ENCODE data around the gene DUOX2. TPM values are rescaled to one million over a fixed set of nuclear protein-coding genes. Genes with fewer than 3 reads are reported as not detected.

Gene DUOX2
- total RNA-seq, 1 experiment from 2014 or later: 0.44 TPM

DNA sequence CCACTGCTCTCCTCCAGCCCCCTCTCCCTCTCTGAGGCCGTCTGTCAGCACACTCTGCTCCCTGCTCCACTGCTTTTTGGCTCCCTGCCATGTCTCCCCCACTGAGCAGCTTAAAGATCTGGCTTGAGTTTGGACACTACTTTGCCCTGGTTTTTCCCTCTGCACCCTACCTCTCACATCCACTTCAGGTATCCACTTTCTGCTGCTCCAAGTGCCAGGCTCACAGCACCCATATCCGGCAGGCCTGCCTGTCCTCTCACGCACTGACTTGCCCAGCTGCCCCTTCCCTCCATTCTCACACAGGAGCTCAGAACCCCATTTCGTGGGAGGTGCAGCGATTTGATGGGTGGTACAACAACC is 19.6 kb upstream of the DUOX2 start:
- H3K4me3 ChIP-seq (replicated peaks in 1 of 2; ENCODE audit: low read depth in 1 of 2, low read length in 2 of 2): no peak overlapping the region
- no peaks in the 10 kb centered on the region for H3K79me2 ChIP-seq (ENCODE audit: insufficient read depth, low read length)
- H3K27ac ChIP-seq (ENCODE audit: low read depth, low read length): no peak overlapping the region
- no TSS peak for BruUV-seq (replicated peaks)
- H2AFZ ChIP-seq (ENCODE audit: low read depth, low read length, poor library complexity, severe bottlenecking): no peak overlapping the region
- peaks cover 7 to 12% of the 10 kb centered on the region in 2 experiments; a peak in 3 of 4 replicates for H3K4me1 ChIP-seq (ENCODE audit: control insufficient read depth in 1 of 2, insufficient read depth in 2 of 2, low read length in 2 of 2)
- no peaks in the 10 kb centered on the region for H3K27me3 ChIP-seq (ENCODE audit: insufficient read depth, low read length)
- no peaks in the 10 kb centered on the region for H3K9me2 ChIP-seq (ENCODE audit: insufficient read depth)
- TF ChIP-seq POLR2AphosphoS5 (IDR thresholded peaks at IDR 0.05; ENCODE audit: low read depth, low read length) (no peak), SP1 (IDR thresholded peaks at IDR 0.05; ENCODE audit: low read depth) (no peak), RAD21 (IDR thresholded peaks at IDR 0.05; ENCODE audit: low read depth) (no peak), SRF (IDR thresholded peaks at IDR 0.05; ENCODE audit: low read depth) (no peak), TCF7L2 (IDR thresholded peaks at IDR 0.05; ENCODE audit: borderline replicate concordance, extremely low read depth, insufficient read depth, insufficient read length) (no peak), YY1 (IDR thresholded peaks at IDR 0.05; ENCODE audit: extremely low read depth, insufficient replicate concordance, low read depth, low read length) (no peak), JUND (IDR thresholded peaks at IDR 0.05) (no peak), FOSL1 (IDR thresholded peaks at IDR 0.05; ENCODE audit: low read depth) (no peak), POLR2A (IDR thresholded peaks at IDR 0.05; ENCODE audit: borderline replicate concordance, extremely low read depth, insufficient read depth, insufficient read length) (no peak), CBX3 (IDR thresholded peaks at IDR 0.05; ENCODE audit: low read depth) (no peak), EGR1 (IDR thresholded peaks at IDR 0.05; ENCODE audit: low read depth) (no peak), SIN3A (IDR thresholded peaks at IDR 0.05; ENCODE audit: low read depth) (no peak), ZFX (IDR thresholded peaks at IDR 0.05) (no peak), ELF1 (IDR thresholded peaks at IDR 0.05; ENCODE audit: borderline replicate concordance, low read depth) (no peak), EZH2 (IDR thresholded peaks at IDR 0.05) (no peak)
- TF ChIP-seq, protein P1, sequence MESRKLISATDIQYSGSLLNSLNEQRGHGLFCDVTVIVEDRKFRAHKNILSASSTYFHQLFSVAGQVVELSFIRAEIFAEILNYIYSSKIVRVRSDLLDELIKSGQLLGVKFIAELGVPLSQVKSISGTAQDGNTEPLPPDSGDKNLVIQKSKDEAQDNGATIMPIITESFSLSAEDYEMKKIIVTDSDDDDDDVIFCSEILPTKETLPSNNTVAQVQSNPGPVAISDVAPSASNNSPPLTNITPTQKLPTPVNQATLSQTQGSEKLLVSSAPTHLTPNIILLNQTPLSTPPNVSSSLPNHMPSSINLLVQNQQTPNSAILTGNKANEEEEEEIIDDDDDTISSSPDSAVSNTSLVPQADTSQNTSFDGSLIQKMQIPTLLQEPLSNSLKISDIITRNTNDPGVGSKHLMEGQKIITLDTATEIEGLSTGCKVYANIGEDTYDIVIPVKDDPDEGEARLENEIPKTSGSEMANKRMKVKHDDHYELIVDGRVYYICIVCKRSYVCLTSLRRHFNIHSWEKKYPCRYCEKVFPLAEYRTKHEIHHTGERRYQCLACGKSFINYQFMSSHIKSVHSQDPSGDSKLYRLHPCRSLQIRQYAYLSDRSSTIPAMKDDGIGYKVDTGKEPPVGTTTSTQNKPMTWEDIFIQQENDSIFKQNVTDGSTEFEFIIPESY (IDR thresholded peaks at IDR 0.05; ENCODE audit: extremely low read depth, insufficient replicate concordance, low read length): no peak
- TF ChIP-seq, protein P2, sequence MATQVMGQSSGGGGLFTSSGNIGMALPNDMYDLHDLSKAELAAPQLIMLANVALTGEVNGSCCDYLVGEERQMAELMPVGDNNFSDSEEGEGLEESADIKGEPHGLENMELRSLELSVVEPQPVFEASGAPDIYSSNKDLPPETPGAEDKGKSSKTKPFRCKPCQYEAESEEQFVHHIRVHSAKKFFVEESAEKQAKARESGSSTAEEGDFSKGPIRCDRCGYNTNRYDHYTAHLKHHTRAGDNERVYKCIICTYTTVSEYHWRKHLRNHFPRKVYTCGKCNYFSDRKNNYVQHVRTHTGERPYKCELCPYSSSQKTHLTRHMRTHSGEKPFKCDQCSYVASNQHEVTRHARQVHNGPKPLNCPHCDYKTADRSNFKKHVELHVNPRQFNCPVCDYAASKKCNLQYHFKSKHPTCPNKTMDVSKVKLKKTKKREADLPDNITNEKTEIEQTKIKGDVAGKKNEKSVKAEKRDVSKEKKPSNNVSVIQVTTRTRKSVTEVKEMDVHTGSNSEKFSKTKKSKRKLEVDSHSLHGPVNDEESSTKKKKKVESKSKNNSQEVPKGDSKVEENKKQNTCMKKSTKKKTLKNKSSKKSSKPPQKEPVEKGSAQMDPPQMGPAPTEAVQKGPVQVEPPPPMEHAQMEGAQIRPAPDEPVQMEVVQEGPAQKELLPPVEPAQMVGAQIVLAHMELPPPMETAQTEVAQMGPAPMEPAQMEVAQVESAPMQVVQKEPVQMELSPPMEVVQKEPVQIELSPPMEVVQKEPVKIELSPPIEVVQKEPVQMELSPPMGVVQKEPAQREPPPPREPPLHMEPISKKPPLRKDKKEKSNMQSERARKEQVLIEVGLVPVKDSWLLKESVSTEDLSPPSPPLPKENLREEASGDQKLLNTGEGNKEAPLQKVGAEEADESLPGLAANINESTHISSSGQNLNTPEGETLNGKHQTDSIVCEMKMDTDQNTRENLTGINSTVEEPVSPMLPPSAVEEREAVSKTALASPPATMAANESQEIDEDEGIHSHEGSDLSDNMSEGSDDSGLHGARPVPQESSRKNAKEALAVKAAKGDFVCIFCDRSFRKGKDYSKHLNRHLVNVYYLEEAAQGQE (IDR thresholded peaks at IDR 0.05; ENCODE audit: low read depth): no peak
- TF ChIP-seq, protein P3, sequence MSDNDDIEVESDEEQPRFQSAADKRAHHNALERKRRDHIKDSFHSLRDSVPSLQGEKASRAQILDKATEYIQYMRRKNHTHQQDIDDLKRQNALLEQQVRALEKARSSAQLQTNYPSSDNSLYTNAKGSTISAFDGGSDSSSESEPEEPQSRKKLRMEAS (IDR thresholded peaks at IDR 0.05): no peak
- TF ChIP-seq, protein P4, sequence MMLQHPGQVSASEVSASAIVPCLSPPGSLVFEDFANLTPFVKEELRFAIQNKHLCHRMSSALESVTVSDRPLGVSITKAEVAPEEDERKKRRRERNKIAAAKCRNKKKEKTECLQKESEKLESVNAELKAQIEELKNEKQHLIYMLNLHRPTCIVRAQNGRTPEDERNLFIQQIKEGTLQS (IDR thresholded peaks at IDR 0.05): no peak
- H3K4me2 ChIP-seq (ENCODE audit: low read length): no peak overlapping the region
- POLR2A ChIA-PET: no interaction called here
- DNase-seq (ENCODE audit: low read depth, low spot score): no peak
- no peaks in the 10 kb centered on the region for H4K20me1 ChIP-seq (ENCODE audit: insufficient read depth)
- intact Hi-C loops (cut with micrococcal nuclease): no loop called here
- CTCF ChIA-PET: interaction anchor here (6.0 kb wide), 1 partner anchor 15 kb away, joined by 40 read pairs; no protein-coding TSS in a partner anchor
- RAD21 ChIA-PET (ENCODE audit: low non-redundant PET in 1 of 2, low total read pairs in 2 of 2, uncharacterized antibody in 2 of 2, unreplicated experiment in 2 of 2): no interaction called here
- no peaks in the 10 kb centered on the region for H3K36me3 ChIP-seq (ENCODE audit: control insufficient read depth in 1 of 2, insufficient read depth in 2 of 2, low read length in 2 of 2)
- no peak overlapping the region for H3K9ac ChIP-seq (ENCODE audit: low read length)
- H3K9me3 ChIP-seq (ENCODE audit: control insufficient read depth in 1 of 2, insufficient read depth in 1 of 2, low read depth in 1 of 2, low read length in 2 of 2): no peaks in the 10 kb centered on the region
- no peak for ATAC-seq

Data from HCT116 (cell line).